Gastrocnemius medialis (tissue), 4 donors: Measurements from ENCODE around the gene CACTIN.

Source experiments
- CTCF ChIP-seq, 5 experiments: fragments of 450-650 bp in 3 of 5; fragments of 200-600 bp in 2 of 5; sonication (generic) in 2 of 5; IDR thresholded peaks in 4 of 5; conservative IDR thresholded peaks in 1 of 5; 1 replicate in 4 of 5; 2 replicates in 1 of 5; pipeline ENCODE4 v1.5.1; 2016 to 2019; ENCODE audit warnings: antibody characterized with exemption in 5 of 5, mild to moderate bottlenecking in 3 of 5, moderate library complexity in 3 of 5
- POLR2A ChIP-seq, 2 donors: fragments of 450-650 bp; IDR thresholded peaks; one replicate each; pipeline ENCODE4 v1.6.1; 2017; ENCODE audit warnings: antibody characterized with exemption in 2 of 2, mild to moderate bottlenecking in 2 of 2, moderate library complexity in 2 of 2

GRCh38 chr19:3646336-3647092 lies 19.9 kb upstream of the CACTIN start:
- TF ChIP-seq POLR2A (IDR thresholded peaks at IDR 0.05) (no peak), CTCF (IDR thresholded peaks at IDR 0.05 in 4 of 5, conservative IDR thresholded peaks at IDR 0.05 in 1 of 5) (no peak)
